GM23248 (cell line): ENCODE measurements around the gene KIF1A. TPM values are rescaled to one million over a fixed set of nuclear protein-coding genes. Genes with fewer than 3 reads are reported as not detected.
"Not testable (repeated sequence)": the region's sequence is repeated elsewhere in the genome, so short reads cannot be mapped to it uniquely, and the experiment has no call there.

ENCODE experiments used
- DNase-seq: peaks from one replicate; pipeline ENCODE4 v3.0.0-alpha.2; 2015
- H2AFZ ChIP-seq: fragments of 200-600 bp; sonication (generic); 2 replicates; pipeline ENCODE4 v1.6.1; 2016; ENCODE audit warnings: antibody characterized with exemption
- H3F3A ChIP-seq: fragments of 200-600 bp; sonication (generic); 2 replicates; pipeline ENCODE4 v1.6.1; 2016; ENCODE audit warnings: mild to moderate bottlenecking, antibody characterized with exemption, mixed run types; ENCODE audit not compliant: insufficient read depth
- H3K27ac ChIP-seq: fragments of 200-600 bp; sonication (generic); 2 replicates; pipeline ENCODE4 v1.5.1; 2016; ENCODE audit warnings: mild to moderate bottlenecking
- H3K27me3 ChIP-seq: fragments of 200-600 bp; sonication (generic); replicated peaks from 2 replicates; pipeline ENCODE4 v1.6.1; 2016; ENCODE audit warnings: mild to moderate bottlenecking; ENCODE audit not compliant: insufficient read depth
- H3K36me3 ChIP-seq: fragments of 200-600 bp; sonication (generic); 2 replicates; pipeline ENCODE4 v1.6.1; 2016; ENCODE audit warnings: low read depth, mild to moderate bottlenecking
- H3K4me1 ChIP-seq: fragments of 200-600 bp; sonication (generic); 2 replicates; pipeline ENCODE4 v1.6.1; 2016; ENCODE audit warnings: mild to moderate bottlenecking; ENCODE audit not compliant: insufficient read depth
- H3K4me2 ChIP-seq: fragments of 200-600 bp; sonication (generic); one replicate; pipeline ENCODE4 v1.6.1; 2016; ENCODE audit warnings: mild to moderate bottlenecking; ENCODE audit not compliant: unreplicated experiment
- H3K4me3 ChIP-seq: fragments of 200-600 bp; sonication (generic); 2 replicates; pipeline ENCODE4 v1.5.1; 2016; ENCODE audit warnings: mild to moderate bottlenecking
- H3K79me2 ChIP-seq: fragments of 200-600 bp; sonication (generic); 2 replicates; pipeline ENCODE4 v1.6.1; 2016; ENCODE audit warnings: mild to moderate bottlenecking; ENCODE audit not compliant: insufficient read depth
- H3K9ac ChIP-seq: fragments of 200-600 bp; sonication (generic); 2 replicates; pipeline ENCODE4 v1.6.1; 2016; ENCODE audit warnings: mild to moderate bottlenecking
- H3K9me2 ChIP-seq: fragments of 200-600 bp; sonication (generic); 2 replicates; pipeline ENCODE4 v1.6.1; 2016; ENCODE audit warnings: mixed run types, mild to moderate bottlenecking, moderate library complexity; ENCODE audit not compliant: insufficient read depth
- H3K9me3 ChIP-seq: fragments of 200-600 bp; sonication (generic); one replicate; pipeline ENCODE4 v1.6.1; 2017; ENCODE audit warnings: low read depth
- H4K20me1 ChIP-seq: fragments of 200-600 bp; sonication (generic); 2 replicates; pipeline ENCODE4 v1.6.0; 2016; ENCODE audit not compliant: insufficient read depth
- EZH2 ChIP-seq: fragments of 200-600 bp; sonication (generic); IDR thresholded peaks from 2 replicates; pipeline ENCODE4 v1.6.1; 2018; ENCODE audit warnings: antibody characterized with exemption, mild to moderate bottlenecking; ENCODE audit not compliant: insufficient read depth, poor library complexity, severe bottlenecking
- EZH2phosphoT487 ChIP-seq: fragments of 200-600 bp; sonication (generic); IDR thresholded peaks from 2 replicates; pipeline ENCODE4 v1.6.1; 2018; ENCODE audit warnings: antibody characterized with exemption, moderate library complexity, mild to moderate bottlenecking, low read depth; ENCODE audit not compliant: insufficient read depth
- WGBS, 2 experiments: methylation state at CpG; one replicate each; pipeline ENCODE4 v1.1.6; 2015 to 2017; ENCODE audit warnings: low lambda C conversion rate in 2 of 2, low coverage in 1 of 2; ENCODE audit errors: missing lambda C conversion rate in 2 of 2; 5-methylcytosine and 5-hydroxymethylcytosine counted together
- in situ Hi-C: fragments of 300-500 bp; cut with MboI; formaldehyde crosslinking; loops from 2 replicates; pipeline ENCODE4 v1.15.0; 2020
- polyA plus RNA-seq: library from polyadenylated mRNA; unstranded; fragments of >200 nt; fragmentation: Nextera tagmentation; extraction: Ambion mirVana; gene quantifications from 2 replicates; pipeline ENCODE4 v1.2.1, GENCODE V29; 2016
- total RNA-seq: library from RNA; depleted of rRNA; stranded (reverse); fragments of >200 nt; shearing (Covaris generic); gene quantifications from 2 replicates; pipeline ENCODE4 v1.2.3, GENCODE V29; 2014

KIF1A gene
- total and polyA plus RNA-seq, 2 experiments from 2014 or later, result under 0.01 to 0.05 TPM

DNA sequence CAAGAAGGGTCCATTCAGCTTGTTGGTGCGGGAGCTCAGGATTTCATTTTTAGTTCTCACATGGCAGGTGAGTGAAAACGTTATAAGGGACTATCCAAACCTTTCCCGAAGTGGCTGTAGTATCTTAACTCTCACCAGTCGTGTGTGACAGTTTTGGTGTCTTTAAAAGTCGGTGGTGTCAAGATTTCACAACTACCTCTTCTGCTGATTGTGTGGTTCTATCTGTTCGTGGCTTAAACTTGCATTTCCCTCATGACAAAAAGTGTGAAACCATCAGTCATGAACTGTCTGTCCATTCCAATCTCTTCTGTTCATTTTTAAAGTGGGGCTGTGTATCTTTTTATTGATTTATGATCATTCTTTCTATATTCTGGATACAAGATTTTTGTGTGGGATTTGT lies 133.6 kb downstream of the KIF1A start:
- TF ChIP-seq EZH2phosphoT487, result no peak
- no peak for TF ChIP-seq EZH2
- no peaks in the 10 kb centered on the region for H4K20me1 ChIP-seq
- no peaks in the 10 kb centered on the region for H3K9me2 ChIP-seq
- H3K9me3 ChIP-seq, result no peaks in the 10 kb centered on the region
- peaks cover 21% of the 10 kb centered on the region for H3K27me3 ChIP-seq
- no peaks in the 10 kb centered on the region for H3K36me3 ChIP-seq
- no peak for DNase-seq
- H3K79me2 ChIP-seq, result no peaks in the 10 kb centered on the region
- H2AFZ ChIP-seq, result no peak overlapping the region
- H3K4me1 ChIP-seq, result no peaks in the 10 kb centered on the region
- no peak overlapping the region for H3K4me3 ChIP-seq
- H3K9ac ChIP-seq, result no peak overlapping the region
- H3K4me2 ChIP-seq, result no peak overlapping the region
- no peaks in the 10 kb centered on the region for H3F3A ChIP-seq
- H3K27ac ChIP-seq, result no peak overlapping the region
- in situ Hi-C loops, result no loop called here
- WGBS, 2 experiments, result 24 to 25% methylated on average over 6 of the region's 6 CpGs

DNA sequence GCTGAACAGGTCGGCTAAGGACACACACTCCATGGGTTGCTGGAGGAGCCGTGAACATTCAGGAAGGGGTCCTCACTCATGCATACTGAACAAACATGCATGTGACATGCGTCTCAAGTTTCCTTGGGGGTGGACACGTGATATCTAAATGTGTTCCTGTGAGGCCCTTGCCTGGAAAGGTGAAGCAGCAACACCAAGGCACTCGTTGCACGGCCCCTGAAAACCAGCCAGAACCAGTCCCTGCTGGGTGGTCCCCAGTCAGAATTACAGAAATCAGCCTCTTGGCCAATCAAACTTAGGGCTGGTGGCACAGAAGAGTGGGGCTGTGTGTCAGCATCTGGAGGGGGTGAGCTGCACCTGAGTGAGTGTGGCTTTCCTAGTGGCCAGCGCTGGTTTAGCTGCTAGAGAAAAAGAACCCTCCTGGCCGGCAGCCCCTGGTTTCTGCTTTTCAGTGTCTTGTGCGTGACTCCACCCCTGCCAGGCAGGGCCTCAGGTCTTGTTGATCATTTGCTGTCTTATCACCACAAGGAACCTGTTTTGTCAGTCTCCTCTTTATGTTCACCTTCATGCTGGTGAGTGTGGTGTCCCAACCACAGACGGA lies 134.1 kb downstream of the KIF1A start:
- no peaks in the 10 kb centered on the region for H3K9me3 ChIP-seq
- 32 to 36% methylated on average over 10 of the region's 10 CpGs for WGBS, 2 experiments
- no peak overlapping the region for H2AFZ ChIP-seq
- H3K9ac ChIP-seq, result no peak overlapping the region
- peaks cover 21% of the 10 kb centered on the region for H3K27me3 ChIP-seq
- no peak overlapping the region for H3K4me2 ChIP-seq
- TF ChIP-seq EZH2 (no peak), EZH2phosphoT487 (no peak)
- H4K20me1 ChIP-seq, result no peaks in the 10 kb centered on the region
- no peaks in the 10 kb centered on the region for H3K4me1 ChIP-seq
- H3K79me2 ChIP-seq, result no peaks in the 10 kb centered on the region
- no peaks in the 10 kb centered on the region for H3F3A ChIP-seq
- H3K9me2 ChIP-seq, result no peaks in the 10 kb centered on the region
- H3K4me3 ChIP-seq, result no peak overlapping the region
- in situ Hi-C loops, result no loop called here
- no peaks in the 10 kb centered on the region for H3K36me3 ChIP-seq
- no peak for DNase-seq
- no peak overlapping the region for H3K27ac ChIP-seq

GRCh38 chr2:240683980-240684728 lies 135.9 kb downstream of the KIF1A start:
- WGBS, 2 experiments, result 44 to 54% methylated on average over 15 of the region's 15 CpGs
- H3K27ac ChIP-seq, in situ Hi-C loops, H3F3A ChIP-seq, H3K9ac ChIP-seq, H3K4me3 ChIP-seq, H3K4me1 ChIP-seq, H3K79me2 ChIP-seq, H3K36me3 ChIP-seq, DNase-seq, H3K9me2 ChIP-seq, H3K4me2 ChIP-seq, H2AFZ ChIP-seq, H3K9me3 ChIP-seq, H4K20me1 ChIP-seq: not testable (repeated sequence)
- peaks cover 21% of the 10 kb centered on the region for H3K27me3 ChIP-seq

GRCh38 chr2:240683329-240683979 lies 136.6 kb downstream of the KIF1A start:
- H3F3A ChIP-seq, H3K4me3 ChIP-seq, H3K4me2 ChIP-seq, H3K36me3 ChIP-seq, H3K9ac ChIP-seq, H3K27ac ChIP-seq, in situ Hi-C loops, H3K79me2 ChIP-seq, H3K4me1 ChIP-seq, H3K9me3 ChIP-seq, H2AFZ ChIP-seq, H3K9me2 ChIP-seq, DNase-seq, H4K20me1 ChIP-seq: not testable (repeated sequence)
- peaks cover 19% of the 10 kb centered on the region for H3K27me3 ChIP-seq
- WGBS, 2 experiments, result 63 to 84% methylated on average over 4 to 5 of the region's 15 CpGs

GRCh38 chr2:240682431-240683224 lies 137.4 kb downstream of the KIF1A start, which contains the start of gene AQP12B:
Gene AQP12B, minus strand, starts transcription at chr2:240682885. Its CDS starts 48 bp downstream, at chr2:240682837.
- in situ Hi-C loops, H3F3A ChIP-seq, H3K79me2 ChIP-seq, H4K20me1 ChIP-seq, H3K4me1 ChIP-seq, H2AFZ ChIP-seq, H3K27ac ChIP-seq, H3K9me2 ChIP-seq, H3K9me3 ChIP-seq, H3K9ac ChIP-seq, H3K4me3 ChIP-seq, H3K4me2 ChIP-seq, DNase-seq, H3K36me3 ChIP-seq: not testable (repeated sequence)
- WGBS, 2 experiments, result 72 to 75% methylated on average over 35 of the region's 37 CpGs
- peaks cover 14% of the 10 kb centered on the region for H3K27me3 ChIP-seq

DNA sequence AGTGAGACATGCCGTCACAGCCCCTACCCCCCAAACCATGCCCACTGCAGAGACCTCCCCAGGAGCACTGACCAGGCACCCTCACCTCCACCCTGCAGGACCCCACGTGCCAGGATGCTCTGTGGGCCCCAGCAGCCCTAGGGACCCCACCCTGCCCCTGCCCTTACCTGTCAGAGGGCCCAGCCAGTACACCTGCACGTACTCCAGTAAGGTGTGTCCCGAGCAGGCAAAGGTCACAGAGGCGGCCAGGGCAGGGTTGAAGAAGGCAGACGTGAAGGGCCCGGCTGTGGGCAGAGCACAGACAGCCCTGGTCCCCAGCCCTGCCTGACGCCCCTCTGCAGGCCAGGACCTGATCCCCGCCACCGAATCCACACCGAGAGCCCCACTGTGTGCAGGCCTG lies 139.8 kb downstream of the KIF1A start:
- H3K4me3 ChIP-seq, H3K36me3 ChIP-seq, H4K20me1 ChIP-seq, H3K27me3 ChIP-seq, H3K9me3 ChIP-seq, H3K4me1 ChIP-seq, H3K27ac ChIP-seq, H3K4me2 ChIP-seq, H3K79me2 ChIP-seq, H3F3A ChIP-seq, H2AFZ ChIP-seq, in situ Hi-C loops, H3K9ac ChIP-seq, DNase-seq, H3K9me2 ChIP-seq: not testable (repeated sequence)
- WGBS, 2 experiments, result 18 to 27% methylated on average over 1 to 2 of the region's 11 CpGs
